Keratinocyte (primary cell): ENCODE results near the gene CALHM5.

Experiments
- CTCF ChIP-seq, 3 experiments: IDR thresholded peaks in 1 of 3; conservative IDR thresholded peaks in 1 of 3; optimal IDR thresholded peaks in 1 of 3; 2 replicates in 2 of 3; 3 replicates in 1 of 3; pipeline versions ENCODE3 to v1.5.1; 2011; ENCODE audit warnings: low read length in 3 of 3, mild to moderate bottlenecking in 3 of 3, moderate library complexity in 2 of 3, control low read depth in 1 of 3, inconsistent platforms in 1 of 3; ENCODE audit not compliant: insufficient read depth in 2 of 3; ENCODE audit errors: extremely low read depth in 1 of 3
- EZH2 ChIP-seq: IDR thresholded peaks from one replicate; pipeline ENCODE4 v1.6.1; 2012; ENCODE audit warnings: inconsistent platforms, mild to moderate bottlenecking, low read length, moderate library complexity

- TF ChIP-seq EZH2 (no peak), CTCF (optimal IDR thresholded peaks at IDR 0.05 in 1 of 3, IDR thresholded peaks at IDR 0.05 in 1 of 3, conservative IDR thresholded peaks at IDR 0.05 in 1 of 3; ENCODE audit: extremely low read depth in 1 of 3, insufficient read depth in 2 of 3, low read length in 3 of 3) (no peak)
Observed at GRCh38 chr6:116524236-116524635, 12.8 kb downstream of the CALHM5 start.
